Stimulated activated CD4-positive, alpha-beta T cell treated with anti-CD3 and anti-CD28 coated beads, TNF-alpha, amount 100 ng/mL, for 48 hours (primary cell): ENCODE results near the gene MR1.
A peak's percentile ranks its signal among the peaks of the same experiment; 100 is the strongest.
"Not testable (repeated sequence)": the region's sequence is repeated elsewhere in the genome, so short reads cannot be mapped to it uniquely, and the experiment has no call there.

Source experiments
- DNase-seq, 3 donors: peaks; one replicate each; pipeline ENCODE4 v3.0.0-alpha.2; 2020; ENCODE audit warnings: low read depth in 3 of 3

MR1 gene

GRCh38 chr1:181028615-181029014 is 5.2 kb upstream of the MR1 start:
- DNase-seq = no peak

GRCh38 chr1:181032535-181032934 is 1.2 kb upstream of the MR1 start:
- no peak for DNase-seq

- no peak for DNase-seq
Observed at GRCh38 chr1:181033128-181033798, 520 bp upstream of the MR1 start.

- DNase-seq = not testable (repeated sequence)
Observed at GRCh38 chr1:181035210-181035609, 1.4 kb downstream of the MR1 start.

GRCh38 chr1:181036107-181036836 is 2.5 kb downstream of the MR1 start:
- DNase-seq = no peak

- no peak for DNase-seq
Observed at GRCh38 chr1:181037386-181037785, 3.6 kb downstream of the MR1 start.

GRCh38 chr1:181038399-181038873 is 4.7 kb downstream of the MR1 start:
- peak; percentile 27 to 60 (median 40) for DNase-seq

GRCh38 chr1:181040284-181040865 is 6.6 kb downstream of the MR1 start:
- DNase-seq = no peak

GRCh38 chr1:181043025-181043888 is 9.5 kb downstream of the MR1 start:
- DNase-seq = no peak

GRCh38 chr1:181044449-181044966 is 10.7 kb downstream of the MR1 start:
- peak in 1 of 3 donors; percentile 34 for DNase-seq

GRCh38 chr1:181045946-181046345 is 12.2 kb downstream of the MR1 start:
- DNase-seq = not testable (repeated sequence)

GRCh38 chr1:181049378-181049777 is 15.6 kb downstream of the MR1 start:
- DNase-seq = no peak

GRCh38 chr1:181050922-181051321 is 17.1 kb downstream of the MR1 start:
- no peak for DNase-seq

GRCh38 chr1:181056560-181056959 is 22.8 kb downstream of the MR1 start:
- DNase-seq = no peak

GRCh38 chr1:181057079-181057478 is 23.3 kb downstream of the MR1 start:
- no peak for DNase-seq

- no peak for DNase-seq
Observed at GRCh38 chr1:181059435-181059834, 25.7 kb downstream of the MR1 start.

- DNase-seq = no peak
Observed at GRCh38 chr1:181060066-181060465, 26.3 kb downstream of the MR1 start.

- DNase-seq = not testable (repeated sequence)
Observed at GRCh38 chr1:181060947-181061346, 27.2 kb downstream of the MR1 start.

GRCh38 chr1:181061487-181061886 is 27.7 kb downstream of the MR1 start:
- DNase-seq = no peak

- DNase-seq = peak in 1 of 3 donors; percentile 8
Observed at GRCh38 chr1:181061891-181062835, 28.4 kb downstream of the MR1 start.
